Endothelial cell of umbilical vein (primary cell): Measurements from ENCODE around the gene EFHC1. TPM values are rescaled to one million over a fixed set of nuclear protein-coding genes. Genes with fewer than 3 reads are reported as not detected.

Source experiments
- BruUV-seq: library from RNA; stranded (reverse); fragments of 400-500 nt; replicated peaks from 2 replicates; lab custom pipeline; 2021; lab: Mats Ljungman, UMichigan
- CTCF ChIA-PET: fragments of 300-600, 350-600 bp; sonication (Branson Sonifier 250); formaldehyde crosslinking; loops from one replicate; lab custom pipeline; 2021; ENCODE audit warnings: antibody characterized with exemption, inconsistent platforms; lab: Charles Lee
- POLR2A ChIA-PET: fragments of 300-600, 350-600 bp; sonication (Branson Sonifier 250); formaldehyde crosslinking; loops from one replicate; lab custom pipeline; 2021; ENCODE audit warnings: antibody characterized with exemption, inconsistent platforms; lab: Charles Lee
- DNase-seq: peaks from one replicate; pipeline ENCODE4 v3.0.0-alpha.2; 2011; ENCODE audit warnings: low read depth, low spot score
- FAIRE-seq: peaks from 2 replicates; lab custom pipeline; 2011; peaks lifted over from hg19 to GRCh38; lab: Jason Lieb, UNC
- H2AFZ ChIP-seq: 2 replicates; pipeline ENCODE4 v1.6.0; 2012; ENCODE audit warnings: low read depth, low read length, control low read depth, inconsistent platforms
- H3K27ac ChIP-seq: 2 replicates; pipeline ENCODE4 v1.5.1; 2011; ENCODE audit warnings: low read depth, mild to moderate bottlenecking, control low read depth, low read length, moderate library complexity; ENCODE audit not compliant: insufficient read depth
- H3K27me3 ChIP-seq, 2 experiments: 2 replicates each; pipeline versions ENCODE4 v1.6.0 to v1.6.1; 2011; ENCODE audit warnings: low read length in 2 of 2, mixed read lengths in 1 of 2; ENCODE audit not compliant: control insufficient read depth in 2 of 2, insufficient read depth in 2 of 2
- H3K36me3 ChIP-seq, 2 experiments: 2 replicates in 1 of 2; 3 replicates in 1 of 2; pipeline ENCODE4 v1.5.1; 2011; ENCODE audit warnings: low read length in 2 of 2, mild to moderate bottlenecking in 1 of 2, moderate library complexity in 1 of 2; ENCODE audit not compliant: control insufficient read depth in 2 of 2, insufficient read depth in 2 of 2; ENCODE audit errors: extremely low read depth in 1 of 2
- H3K4me1 ChIP-seq: 3 replicates; pipeline ENCODE4 v1.5.1; 2011; ENCODE audit warnings: mild to moderate bottlenecking, low read length; ENCODE audit not compliant: control insufficient read depth, insufficient read depth; ENCODE audit errors: extremely low read depth
- H3K4me2 ChIP-seq: 2 replicates; pipeline ENCODE4 v1.6.1; 2011; ENCODE audit warnings: low read length, control low read depth, mixed read lengths; ENCODE audit not compliant: insufficient read depth
- H3K4me3 ChIP-seq, 3 experiments: fragments of 200-600 bp in 1 of 3; sonication (generic), shearing (Covaris generic) in 1 of 3; replicated peaks in 1 of 3; 2 replicates each; pipeline ENCODE4 v1.5.1; 2011 to 2016; ENCODE audit warnings: control low read depth in 3 of 3, low read length in 3 of 3, mild to moderate bottlenecking in 2 of 3, inconsistent platforms in 1 of 3, low read depth in 1 of 3, moderate library complexity in 1 of 3; ENCODE audit not compliant: insufficient read depth in 1 of 3
- H3K79me2 ChIP-seq: 2 replicates; pipeline ENCODE4 v1.6.0; 2012; ENCODE audit warnings: low read length, inconsistent platforms; ENCODE audit not compliant: control insufficient read depth, insufficient read depth
- H3K9ac ChIP-seq: replicated peaks from 2 replicates; pipeline ENCODE3; 2011; ENCODE audit warnings: low read length, control low read depth; ENCODE audit not compliant: insufficient read depth; ENCODE audit errors: extremely low read depth
- H3K9me1 ChIP-seq: replicated peaks from 3 replicates; pipeline ENCODE4 v1.6.0; 2011; ENCODE audit warnings: mild to moderate bottlenecking, low read length; ENCODE audit not compliant: control insufficient read depth, insufficient read depth; ENCODE audit errors: extremely low read depth
- H3K9me3 ChIP-seq: replicated peaks from 2 replicates; pipeline ENCODE4 v1.5.1; 2012; ENCODE audit warnings: low read length, inconsistent platforms; ENCODE audit not compliant: control insufficient read depth, insufficient read depth
- H4K20me1 ChIP-seq: replicated peaks from 2 replicates; pipeline ENCODE3; 2011; ENCODE audit warnings: mild to moderate bottlenecking, low read length; ENCODE audit not compliant: control insufficient read depth, insufficient read depth; ENCODE audit errors: extremely low read depth
- EZH2 ChIP-seq: IDR thresholded peaks from 2 replicates; pipeline ENCODE4 v1.6.1; 2012; ENCODE audit warnings: borderline replicate concordance, low read depth, mild to moderate bottlenecking, moderate library complexity, low read length, inconsistent platforms; ENCODE audit not compliant: severe bottlenecking
- FOS ChIP-seq: IDR thresholded peaks from 2 replicates; pipeline ENCODE4 v1.6.1; 2011; ENCODE audit warnings: mild to moderate bottlenecking, low read length, moderate library complexity, borderline replicate concordance; ENCODE audit not compliant: insufficient read depth
- GATA2 ChIP-seq: IDR thresholded peaks from 2 replicates; pipeline ENCODE4 v1.7.0; 2011; ENCODE audit warnings: low read depth, mild to moderate bottlenecking, moderate library complexity, mixed read lengths, low read length; ENCODE audit not compliant: insufficient read length, insufficient read depth
- JUN ChIP-seq: IDR thresholded peaks from 2 replicates; pipeline ENCODE4 v1.6.1; 2011; ENCODE audit warnings: borderline replicate concordance, low read depth; ENCODE audit not compliant: insufficient read length, insufficient read depth
- MYC ChIP-seq: IDR thresholded peaks from one replicate; pipeline ENCODE4 v1.6.1; 2011; ENCODE audit warnings: mild to moderate bottlenecking, low read depth, low read length
- POLR2A ChIP-seq: IDR thresholded peaks from 2 replicates; pipeline ENCODE4 v1.6.1; 2012; ENCODE audit warnings: low read depth, mild to moderate bottlenecking, control low read depth, low read length
- POLR2AphosphoS5 ChIP-seq: IDR thresholded peaks from 2 replicates; pipeline ENCODE4 v1.6.1; 2012; ENCODE audit warnings: low read depth, mild to moderate bottlenecking, control low read depth, low read length, moderate library complexity; ENCODE audit not compliant: insufficient read depth
- dilution Hi-C: fragments of 300-500 bp; cut with MboI; formaldehyde crosslinking; loops from one replicate; pipeline ENCODE4 v1.15.0; 2019; ENCODE audit warnings: low sequenced_read_pairs; ENCODE audit not compliant: extremely low pct_ligation_motif_present
- intact Hi-C: fragments of 100-400 bp; cut with micrococcal nuclease; formaldehyde crosslinking; loops from one replicate; pipeline ENCODE4 v1.10.0; 2022
- polyA plus RNA-seq, 4 experiments: library from polyadenylated mRNA; depleted of rRNA in 3 of 4; stranded (reverse) in 3 of 4; unstranded in 1 of 4; fragments of >200 nt; gene quantifications; 2 replicates each; pipeline versions ENCODE4 v1.2.1 to v1.2.3, GENCODE V29; 2011 to 2012; ENCODE audit warnings: missing spikeins in 1 of 4
- total RNA-seq: library from RNA; stranded (reverse); gene quantifications from 2 replicates; pipeline ENCODE4 v1.2.3, GENCODE V29; 2021
- TF ChIP-seq, protein P1 (sequence below): IDR thresholded peaks from 2 replicates; pipeline ENCODE4 v1.6.1; 2011; ENCODE audit not compliant: insufficient read depth, insufficient read length
- TF ChIP-seq, protein P2 (sequence below), 2 donors: IDR thresholded peaks; 1 replicate in 1 of 2; 2 replicates in 1 of 2; pipeline ENCODE4 v1.5.1; 2011; ENCODE audit warnings: low read length in 2 of 2, mild to moderate bottlenecking in 2 of 2, moderate library complexity in 2 of 2, control low read depth in 1 of 2, inconsistent platforms in 1 of 2, low read depth in 1 of 2; ENCODE audit not compliant: insufficient read depth in 1 of 2; ENCODE audit errors: extremely low read depth in 1 of 2

Gene EFHC1
- total and polyA plus RNA-seq, 2 donors (not counting 3 experiments of a cell fraction or from before 2014, with no cell fraction given), result 14.6 to 17.6 TPM

GRCh38 chr6:52415333-52415732 lies 4.8 kb upstream of the EFHC1 start:
- intact Hi-C loops, result loop anchor here (10.0 kb wide), 1 partner anchor 469 kb away; no protein-coding TSS in a partner anchor
- POLR2A ChIA-PET, result no interaction called here

More at GRCh38 chr6:52415333-52415732, 4.8 kb upstream of the EFHC1 start:
- Histone ChIP-seq H3K4me1 (peaks cover 46% of the 10 kb centered on the region), H3K36me3 (no peaks in the 10 kb centered on the region), H3K4me3 (no peak overlapping the region), H3K9ac (no peak overlapping the region), H2AFZ (no peak overlapping the region), H3K9me1 (no peaks in the 10 kb centered on the region), H3K79me2 (no peaks in the 10 kb centered on the region), H3K9me3 (no peaks in the 10 kb centered on the region), H3K27me3 (no peaks in the 10 kb centered on the region), H4K20me1 (no peaks in the 10 kb centered on the region), H3K4me2 (no peak overlapping the region), H3K27ac (no peak overlapping the region)
- CTCF ChIA-PET, result interaction anchor here (0.8 to 6.4 kb wide), 17 partner anchors 8 to 250 kb away, joined by 3 to 55 read pairs (median 4); partner anchors contain the start of gene MCM3
- TF ChIP-seq MYC (no peak), POLR2A (no peak), GATA2 (no peak), JUN (no peak), EZH2 (no peak), FOS (no peak), POLR2AphosphoS5 (no peak)
- TF ChIP-seq, protein P1, sequence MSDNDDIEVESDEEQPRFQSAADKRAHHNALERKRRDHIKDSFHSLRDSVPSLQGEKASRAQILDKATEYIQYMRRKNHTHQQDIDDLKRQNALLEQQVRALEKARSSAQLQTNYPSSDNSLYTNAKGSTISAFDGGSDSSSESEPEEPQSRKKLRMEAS, result no peak
- TF ChIP-seq, protein P2, sequence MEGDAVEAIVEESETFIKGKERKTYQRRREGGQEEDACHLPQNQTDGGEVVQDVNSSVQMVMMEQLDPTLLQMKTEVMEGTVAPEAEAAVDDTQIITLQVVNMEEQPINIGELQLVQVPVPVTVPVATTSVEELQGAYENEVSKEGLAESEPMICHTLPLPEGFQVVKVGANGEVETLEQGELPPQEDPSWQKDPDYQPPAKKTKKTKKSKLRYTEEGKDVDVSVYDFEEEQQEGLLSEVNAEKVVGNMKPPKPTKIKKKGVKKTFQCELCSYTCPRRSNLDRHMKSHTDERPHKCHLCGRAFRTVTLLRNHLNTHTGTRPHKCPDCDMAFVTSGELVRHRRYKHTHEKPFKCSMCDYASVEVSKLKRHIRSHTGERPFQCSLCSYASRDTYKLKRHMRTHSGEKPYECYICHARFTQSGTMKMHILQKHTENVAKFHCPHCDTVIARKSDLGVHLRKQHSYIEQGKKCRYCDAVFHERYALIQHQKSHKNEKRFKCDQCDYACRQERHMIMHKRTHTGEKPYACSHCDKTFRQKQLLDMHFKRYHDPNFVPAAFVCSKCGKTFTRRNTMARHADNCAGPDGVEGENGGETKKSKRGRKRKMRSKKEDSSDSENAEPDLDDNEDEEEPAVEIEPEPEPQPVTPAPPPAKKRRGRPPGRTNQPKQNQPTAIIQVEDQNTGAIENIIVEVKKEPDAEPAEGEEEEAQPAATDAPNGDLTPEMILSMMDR (IDR thresholded peaks at IDR 0.05; ENCODE audit: extremely low read depth in 1 of 2, insufficient read depth in 1 of 2, low read depth in 1 of 2, low read length in 2 of 2), result no peak
- BruUV-seq, result no TSS peak
- dilution Hi-C loops, result loop anchor here (25.0 kb wide), 1 partner anchor 122 kb away; no protein-coding TSS in a partner anchor
- no peak for DNase-seq
- no peak for FAIRE-seq
